OCI-LY7 (cell line): ENCODE results near the gene SLA2. TPM values are rescaled to one million over a fixed set of nuclear protein-coding genes. Genes with fewer than 3 reads are reported as not detected.

Source experiments
- BruUV-seq: library from RNA; stranded (reverse); fragments of 400-500 nt; replicated peaks from 2 replicates; lab custom pipeline; 2021; lab: Mats Ljungman, UMichigan
- CTCF ChIA-PET: fragments of 300-600 bp; sonication (Branson Sonifier 250); formaldehyde crosslinking; loops from one replicate; lab custom pipeline; 2022; ENCODE audit warnings: antibody characterized with exemption; ENCODE audit not compliant: unreplicated experiment; lab: Charles Lee
- POLR2A ChIA-PET: fragments of 300-600 bp; sonication (Branson Sonifier 250); formaldehyde crosslinking; loops from one replicate; lab custom pipeline; 2022; ENCODE audit warnings: antibody characterized with exemption; lab: Charles Lee
- DNase-seq: peaks from one replicate; pipeline ENCODE4 v3.0.0-alpha.2; 2015; ENCODE audit warnings: low spot score
- H2AFZ ChIP-seq: fragments of 200-600 bp; sonication (generic), shearing (Covaris generic); 2 replicates; pipeline ENCODE4 v1.6.1; 2014; ENCODE audit warnings: mild to moderate bottlenecking, antibody characterized with exemption, low read length, moderate library complexity
- H3K27ac ChIP-seq: fragments of 200-600 bp; sonication (generic); 2 replicates; pipeline ENCODE4 v1.5.1; 2014; ENCODE audit warnings: mixed run types, low read depth, mild to moderate bottlenecking, moderate library complexity, low read length, inconsistent platforms; ENCODE audit not compliant: poor library complexity, severe bottlenecking
- H3K36me3 ChIP-seq: fragments of 200-600 bp; sonication (generic); 2 replicates; pipeline ENCODE4 v1.6.1; 2014; ENCODE audit warnings: mild to moderate bottlenecking, antibody characterized with exemption, low read length, moderate library complexity, mixed read lengths; ENCODE audit not compliant: insufficient read depth
- H3K4me1 ChIP-seq: fragments of 200-600 bp; sonication (generic); 2 replicates; pipeline ENCODE4 v1.5.1; 2014; ENCODE audit warnings: mild to moderate bottlenecking, low read length; ENCODE audit not compliant: insufficient read depth, poor library complexity, severe bottlenecking
- H3K4me2 ChIP-seq: fragments of 200-600 bp; sonication (generic); 2 replicates; pipeline ENCODE4 v1.6.1; 2014; ENCODE audit warnings: mild to moderate bottlenecking, low read length
- H3K4me3 ChIP-seq: fragments of 200-600 bp; sonication (generic); 2 replicates; pipeline ENCODE4 v1.5.1; 2014; ENCODE audit warnings: mild to moderate bottlenecking, low read depth, low read length; ENCODE audit not compliant: poor library complexity, severe bottlenecking
- H3K79me2 ChIP-seq: fragments of 200-600 bp; sonication (generic); 2 replicates; pipeline ENCODE4 v1.6.1; 2016; ENCODE audit warnings: low read depth, mild to moderate bottlenecking, low read length, moderate library complexity, mixed read lengths; ENCODE audit not compliant: insufficient read depth
- H3K9me2 ChIP-seq: fragments of 200-600 bp; sonication (generic); 2 replicates; pipeline ENCODE4 v1.6.1; 2016; ENCODE audit warnings: mild to moderate bottlenecking, low read length, mixed read lengths; ENCODE audit not compliant: insufficient read depth
- H3K9me3 ChIP-seq: fragments of 200-600 bp; sonication (generic); 2 replicates; pipeline ENCODE4 v1.6.1; 2014; ENCODE audit warnings: mild to moderate bottlenecking, mixed run types, low read length, mixed read lengths
- H4K20me1 ChIP-seq: fragments of 200-600 bp; sonication (generic); 2 replicates; pipeline ENCODE4 v1.6.1; 2014; ENCODE audit warnings: mild to moderate bottlenecking, antibody characterized with exemption, low read length, moderate library complexity, mixed read lengths; ENCODE audit not compliant: insufficient read depth
- CTCF ChIP-seq: fragments of 200-600 bp; sonication (generic); conservative IDR thresholded peaks from 2 replicates; pipeline ENCODE4 v1.5.1; 2014; ENCODE audit warnings: mild to moderate bottlenecking, antibody characterized with exemption, low read length, moderate library complexity, mixed read lengths
- EZH2phosphoT487 ChIP-seq: fragments of 200-600 bp; sonication (generic); IDR thresholded peaks from 2 replicates; pipeline ENCODE4 v1.6.1; 2018; ENCODE audit warnings: low read depth, borderline replicate concordance, mild to moderate bottlenecking, mixed run types, antibody characterized with exemption, low read length, moderate library complexity, mixed read lengths
- intact Hi-C: fragments of 100-400 bp; cut with micrococcal nuclease; formaldehyde crosslinking; loops from one replicate; pipeline ENCODE4 v1.10.0; 2022; ENCODE audit not compliant: unreplicated experiment
- total RNA-seq, 2 experiments: library from RNA; depleted of rRNA in 1 of 2; stranded (reverse); fragments of >200 nt in 1 of 2; shearing (Covaris generic) in 1 of 2; gene quantifications; 2 replicates each; pipeline ENCODE4 v1.2.3, GENCODE V29; 2014 to 2022

The SLA2 gene
- total RNA-seq, 2 experiments from 2014 or later: 2.0 to 5.0 TPM

DNA sequence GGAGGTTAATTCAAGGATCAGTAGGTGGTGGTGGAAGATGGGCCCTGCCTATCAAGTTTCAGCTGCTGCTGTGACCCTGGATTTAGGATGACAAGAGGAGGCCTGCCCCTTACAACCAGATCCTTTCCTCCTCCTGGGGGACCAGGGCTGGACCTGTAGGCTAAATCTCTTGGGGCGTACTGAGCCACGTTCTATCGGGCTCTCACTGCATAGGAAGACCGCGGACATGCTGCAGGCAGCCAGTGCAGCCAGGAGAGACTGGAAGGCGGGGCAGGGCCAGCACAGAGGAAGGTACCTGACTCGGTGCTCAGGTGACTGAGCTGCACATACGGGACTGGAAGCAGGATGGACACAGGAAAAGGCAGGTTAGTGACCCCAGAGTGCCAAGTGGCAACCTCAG, 8.5 kb upstream of the SLA2 start:
- POLR2A ChIA-PET: no interaction called here
- no peaks in the 10 kb centered on the region for H3K9me2 ChIP-seq
- CTCF ChIA-PET: no interaction called here
- BruUV-seq: no TSS peak
- H3K79me2 ChIP-seq: no peaks in the 10 kb centered on the region
- TF ChIP-seq CTCF (no peak), EZH2phosphoT487 (no peak)
- no peak overlapping the region for H3K4me3 ChIP-seq
- no peak overlapping the region for H3K27ac ChIP-seq
- no peaks in the 10 kb centered on the region for H3K9me3 ChIP-seq
- no peaks in the 10 kb centered on the region for H4K20me1 ChIP-seq
- no peaks in the 10 kb centered on the region for H3K36me3 ChIP-seq
- H2AFZ ChIP-seq: no peak overlapping the region
- H3K4me1 ChIP-seq: no peaks in the 10 kb centered on the region
- DNase-seq: no peak
- intact Hi-C loops: no loop called here
- no peak overlapping the region for H3K4me2 ChIP-seq

DNA sequence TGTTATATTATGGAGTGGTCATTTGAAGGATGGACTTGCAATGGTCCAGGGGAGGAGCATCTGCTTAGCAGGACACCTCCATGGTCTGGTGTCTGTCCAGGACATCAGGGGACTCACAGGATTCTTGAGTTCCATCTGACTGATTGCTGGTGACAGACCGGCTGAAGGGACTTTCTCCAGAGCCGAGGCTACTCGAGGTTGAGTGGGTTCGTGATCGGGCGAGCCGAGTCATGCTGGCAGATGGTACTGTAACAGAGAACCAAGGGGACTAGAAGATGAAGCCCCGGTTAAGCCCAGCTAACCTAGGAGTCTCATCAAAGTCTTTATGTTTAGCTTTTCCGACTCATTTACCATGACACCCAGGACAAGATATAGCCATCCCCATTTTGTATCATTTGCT, 7.5 kb upstream of the SLA2 start:
- Histone ChIP-seq H3K4me2 (no peak overlapping the region), H3K27ac (no peak overlapping the region), H3K9me2 (no peaks in the 10 kb centered on the region), H3K36me3 (no peaks in the 10 kb centered on the region), H3K4me1 (no peaks in the 10 kb centered on the region), H2AFZ (no peak overlapping the region), H4K20me1 (no peaks in the 10 kb centered on the region), H3K79me2 (no peaks in the 10 kb centered on the region), H3K4me3 (no peak overlapping the region), H3K9me3 (no peaks in the 10 kb centered on the region)
- ChIA-PET CTCF (no interaction called here), POLR2A (no interaction called here)
- intact Hi-C loops: no loop called here
- BruUV-seq: no TSS peak
- TF ChIP-seq EZH2phosphoT487: no peak
- no peak for TF ChIP-seq CTCF
- DNase-seq: no peak

GRCh38 chr20:36647196-36648121, 1.5 kb upstream of the SLA2 start:
- POLR2A ChIA-PET: interaction anchor here (0.5 to 0.6 kb wide), 3 partner anchors 37 to 238 kb away, joined by 4 to 7 read pairs (median 6); no protein-coding TSS in a partner anchor
- Histone ChIP-seq H3K4me3 (no peak overlapping the region), H2AFZ (no peak overlapping the region), H3K9me2 (no peaks in the 10 kb centered on the region), H3K36me3 (no peaks in the 10 kb centered on the region), H4K20me1 (no peaks in the 10 kb centered on the region), H3K27ac (no peak overlapping the region), H3K4me2 (no peak overlapping the region), H3K79me2 (no peaks in the 10 kb centered on the region), H3K4me1 (peaks cover 26% of the 10 kb centered on the region), H3K9me3 (no peaks in the 10 kb centered on the region)
- no TSS peak for BruUV-seq
- TF ChIP-seq EZH2phosphoT487 (no peak), CTCF (no peak)
- intact Hi-C loops: no loop called here
- DNase-seq: no peak
- CTCF ChIA-PET: no interaction called here
